ENCODE results near the gene SLC35B4.

Gene SLC35B4

GRCh38 chr7:134328900-134329299 is 12.2 kb upstream of the SLC35B4 start:
- TF ChIP-seq CTCF (conservative IDR thresholded peaks at IDR 0.05; ENCODE audit: low read depth), result no peak
- H3K27ac ChIP-seq, result no peak overlapping the region
- ChIA-PET POLR2A (ENCODE audit: low non-redundant PET) (no interaction called here), CTCF (interaction anchor here (0.6 kb wide), 2 partner anchors 92 to 317 kb away, joined by 3 read pairs; no protein-coding TSS in a partner anchor)
- no peak for DNase-seq (ENCODE audit: low spot score)

- peak; percentile 22; the same call in 1 of the 2 replicates for TF ChIP-seq CTCF (conservative IDR thresholded peaks at IDR 0.05; ENCODE audit: low read depth)
- H3K27ac ChIP-seq, result no peak overlapping the region
- no peak for DNase-seq (ENCODE audit: low spot score)
- ChIA-PET POLR2A (ENCODE audit: low non-redundant PET) (no interaction called here), CTCF (no interaction called here)
These were observed 11.2 kb upstream of the SLC35B4 start for GRCh38 chr7:134327896-134328295.

- no peak overlapping the region for H3K27ac ChIP-seq
- TF ChIP-seq CTCF (conservative IDR thresholded peaks at IDR 0.05; ENCODE audit: low read depth), result no peak
- DNase-seq (ENCODE audit: low spot score), result no peak
- POLR2A ChIA-PET (ENCODE audit: low non-redundant PET), result no interaction called here
- CTCF ChIA-PET, result no interaction called here
These were observed 7.4 kb upstream of the SLC35B4 start for GRCh38 chr7:134324107-134324506.

GRCh38 chr7:134320201-134320600 is 3.5 kb upstream of the SLC35B4 start:
- ChIA-PET POLR2A (ENCODE audit: low non-redundant PET) (no interaction called here), CTCF (no interaction called here)
- TF ChIP-seq CTCF (conservative IDR thresholded peaks at IDR 0.05; ENCODE audit: low read depth), result no peak
- no peak overlapping the region for H3K27ac ChIP-seq
- DNase-seq (ENCODE audit: low spot score), result no peak

GRCh38 chr7:134318443-134318842 is 1.7 kb upstream of the SLC35B4 start:
- POLR2A ChIA-PET (ENCODE audit: low non-redundant PET), result no interaction called here
- H3K27ac ChIP-seq, result no peak overlapping the region
- TF ChIP-seq CTCF (conservative IDR thresholded peaks at IDR 0.05; ENCODE audit: low read depth), result no peak
- DNase-seq (ENCODE audit: low spot score), result no peak
- CTCF ChIA-PET, result no interaction called here

GRCh38 chr7:134317434-134317833 is 704 bp upstream of the SLC35B4 start:
- TF ChIP-seq CTCF (conservative IDR thresholded peaks at IDR 0.05; ENCODE audit: low read depth), result no peak

More at GRCh38 chr7:134317434-134317833, 704 bp upstream of the SLC35B4 start:
- DNase-seq (ENCODE audit: low spot score), result peak; percentile 4
- H3K27ac ChIP-seq, result no peak overlapping the region
- POLR2A ChIA-PET (ENCODE audit: low non-redundant PET), result no interaction called here
- CTCF ChIA-PET, result no interaction called here

All from RWPE1 (cell line).